Fibroblast of lung (primary cell): Measurements from ENCODE around the gene CRMP1. TPM values are rescaled to one million over a fixed set of nuclear protein-coding genes. Genes with fewer than 3 reads are reported as not detected.

Experiments used
- DNase-seq, 2 donors: peaks; one replicate each; pipeline versions ENCODE4 v3.0.0 to v3.0.0-alpha.2; 2010; ENCODE audit warnings: low read depth in 2 of 2
- H2AFZ ChIP-seq: 2 replicates; pipeline ENCODE4 v1.5.1; 2012; ENCODE audit warnings: low read length, control low read depth, inconsistent platforms
- H3K27ac ChIP-seq: 2 replicates; pipeline ENCODE4 v1.5.1; 2011; ENCODE audit warnings: low read length, control low read depth; ENCODE audit not compliant: insufficient read depth
- H3K27me3 ChIP-seq: 2 replicates; pipeline ENCODE4 v1.5.1; 2011; ENCODE audit warnings: mild to moderate bottlenecking, low read length; ENCODE audit not compliant: control insufficient read depth, insufficient read depth
- H3K36me3 ChIP-seq: 2 replicates; pipeline ENCODE4 v1.5.1; 2011; ENCODE audit warnings: low read length; ENCODE audit not compliant: control insufficient read depth, insufficient read depth
- H3K4me1 ChIP-seq: 2 replicates; pipeline ENCODE4 v1.5.1; 2011; ENCODE audit warnings: low read length; ENCODE audit not compliant: control insufficient read depth, insufficient read depth; ENCODE audit errors: extremely low read depth
- H3K4me2 ChIP-seq: 2 replicates; pipeline ENCODE4 v1.5.1; 2011; ENCODE audit warnings: low read length, control low read depth; ENCODE audit not compliant: insufficient read depth; ENCODE audit errors: extremely low read depth
- H3K4me3 ChIP-seq, 4 experiments: fragments of 200-600 bp in 1 of 4; sonication (generic) in 1 of 4; replicated peaks in 1 of 4; 2 replicates each; pipeline ENCODE4 v1.5.1; 2011 to 2016; ENCODE audit warnings: low read length in 4 of 4, low read depth in 3 of 4, mild to moderate bottlenecking in 3 of 4, control low read depth in 2 of 4, inconsistent platforms in 1 of 4, mixed read lengths in 1 of 4; ENCODE audit not compliant: insufficient read depth in 1 of 4; ENCODE audit errors: control extremely low read depth in 1 of 4
- H3K79me2 ChIP-seq: 2 replicates; pipeline ENCODE4 v1.5.1; 2012; ENCODE audit warnings: mild to moderate bottlenecking, low read length, inconsistent platforms; ENCODE audit not compliant: control insufficient read depth, insufficient read depth
- H3K9ac ChIP-seq: 2 replicates; pipeline ENCODE4 v1.5.1; 2011; ENCODE audit warnings: mild to moderate bottlenecking, low read length, control low read depth; ENCODE audit not compliant: insufficient read depth
- H3K9me3 ChIP-seq: 2 replicates; pipeline ENCODE4 v1.5.1; 2012; ENCODE audit warnings: low read depth, low read length; ENCODE audit not compliant: control insufficient read depth, insufficient read depth
- H4K20me1 ChIP-seq: 2 replicates; pipeline ENCODE4 v1.5.1; 2011; ENCODE audit warnings: low read length; ENCODE audit not compliant: control insufficient read depth, insufficient read depth; ENCODE audit errors: extremely low read depth
- CTCF ChIP-seq, 2 donors: IDR thresholded peaks in 1 of 2; conservative IDR thresholded peaks in 1 of 2; 1 replicate in 1 of 2; 2 replicates in 1 of 2; pipeline ENCODE4 v1.5.1; 2011 to 2012; ENCODE audit warnings: low read length in 2 of 2, control low read depth in 1 of 2, inconsistent platforms in 1 of 2, low read depth in 1 of 2, mild to moderate bottlenecking in 1 of 2
- EZH2 ChIP-seq: IDR thresholded peaks from 2 replicates; pipeline ENCODE4 v1.5.1; 2012; ENCODE audit warnings: low read length, control low read depth, mild to moderate bottlenecking; ENCODE audit errors: missing control alignments
- polyA plus RNA-seq, 2 donors: library from polyadenylated mRNA; depleted of rRNA in 1 of 2; stranded (reverse) in 1 of 2; unstranded in 1 of 2; fragments of >200 nt; gene quantifications; 2 replicates each; pipeline ENCODE4 v1.2.1, GENCODE V29; 2011 to 2012; ENCODE audit warnings: missing spikeins in 1 of 2
- total RNA-seq: library from RNA; depleted of rRNA; stranded (reverse); fragments of >200 nt; gene quantifications from 2 replicates; pipeline ENCODE4 v1.2.1, GENCODE V29; 2014

CRMP1 gene
- total and polyA plus RNA-seq, 2 donors (not counting 1 experiment from before 2014, with no cell fraction given), result 0.33 to 2.7 TPM

DNA sequence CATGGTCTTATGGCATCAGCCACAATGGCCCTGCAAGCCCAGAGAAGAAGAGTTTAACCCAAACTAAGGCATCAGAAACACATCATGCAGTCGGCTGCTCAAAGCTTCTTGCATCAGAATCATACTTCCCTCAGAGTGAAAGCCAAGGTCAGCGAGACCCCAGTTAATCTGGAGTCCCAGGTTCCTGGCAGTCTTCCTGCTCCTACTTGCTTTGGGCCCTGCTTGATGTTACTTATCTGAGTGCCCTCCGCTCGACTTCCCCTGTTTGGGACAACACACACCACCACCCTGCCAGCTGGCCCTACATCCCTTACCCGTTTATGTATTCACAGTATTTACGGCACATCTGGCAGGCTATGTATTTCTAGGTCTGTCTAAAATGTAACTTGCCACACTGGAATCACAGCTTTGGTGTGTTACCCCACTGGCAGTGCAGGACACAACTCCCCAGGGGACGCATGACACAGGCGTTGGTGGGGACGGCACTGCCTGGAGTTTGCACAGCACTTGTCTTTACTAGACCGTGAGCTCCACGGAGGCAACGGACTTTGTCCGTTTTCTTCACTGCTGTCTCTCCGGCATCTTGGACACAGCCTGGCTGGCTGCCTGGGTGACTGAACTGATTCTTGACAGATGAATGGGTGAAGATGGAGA, 22.8 kb downstream of the CRMP1 start:
- Histone ChIP-seq H3K9me3 (no peaks in the 10 kb centered on the region), H3K36me3 (no peaks in the 10 kb centered on the region), H3K79me2 (no peaks in the 10 kb centered on the region), H4K20me1 (no peaks in the 10 kb centered on the region), H3K4me3 (no peak overlapping the region), H3K4me1 (no peaks in the 10 kb centered on the region), H3K27ac (no peak overlapping the region), H3K27me3 (no peaks in the 10 kb centered on the region), H2AFZ (no peak overlapping the region), H3K9ac (no peak overlapping the region), H3K4me2 (no peak overlapping the region)
- no peak for DNase-seq
- TF ChIP-seq EZH2, result no peak
- TF ChIP-seq CTCF (conservative IDR thresholded peaks at IDR 0.05 in 1 of 2, IDR thresholded peaks at IDR 0.05 in 1 of 2; ENCODE audit: low read depth in 1 of 2, low read length in 2 of 2), result no peak

- Histone ChIP-seq H2AFZ (no peak overlapping the region), H3K27me3 (no peaks in the 10 kb centered on the region), H3K4me3 (no peak overlapping the region), H3K4me1 (no peaks in the 10 kb centered on the region), H3K27ac (no peak overlapping the region), H3K4me2 (no peak overlapping the region), H3K79me2 (no peaks in the 10 kb centered on the region), H3K9me3 (no peaks in the 10 kb centered on the region), H3K36me3 (no peaks in the 10 kb centered on the region), H3K9ac (no peak overlapping the region), H4K20me1 (no peaks in the 10 kb centered on the region)
- TF ChIP-seq EZH2 (no peak), CTCF (conservative IDR thresholded peaks at IDR 0.05 in 1 of 2, IDR thresholded peaks at IDR 0.05 in 1 of 2; ENCODE audit: low read depth in 1 of 2, low read length in 2 of 2) (no peak)
- DNase-seq, result no peak
Observed at GRCh38 chr4:5867866-5868265, 25.0 kb downstream of the CRMP1 start.

- Histone ChIP-seq H3K36me3 (no peaks in the 10 kb centered on the region), H3K9ac (no peak overlapping the region), H3K27me3 (no peaks in the 10 kb centered on the region), H3K4me2 (no peak overlapping the region), H3K4me3 (no peak overlapping the region), H2AFZ (no peak overlapping the region), H3K4me1 (no peaks in the 10 kb centered on the region), H3K27ac (no peak overlapping the region), H4K20me1 (no peaks in the 10 kb centered on the region), H3K9me3 (no peaks in the 10 kb centered on the region), H3K79me2 (no peaks in the 10 kb centered on the region)
- no peak for DNase-seq
- no peak for TF ChIP-seq CTCF (conservative IDR thresholded peaks at IDR 0.05 in 1 of 2, IDR thresholded peaks at IDR 0.05 in 1 of 2; ENCODE audit: low read depth in 1 of 2, low read length in 2 of 2)
- no peak for TF ChIP-seq EZH2
Observed at GRCh38 chr4:5866841-5867813, 25.8 kb downstream of the CRMP1 start.
